K562 (cell line): ENCODE results near the gene MALRD1. TPM values are rescaled to one million over a fixed set of nuclear protein-coding genes. Genes with fewer than 3 reads are reported as not detected.

Experiments
- ATAC-seq: fragments of 200-7000 bp; cut with Tn5 transposase; 3 replicates; pipeline ENCODE4 v1.9.1; 2020; ENCODE audit warnings: moderate library complexity
- BruUV-seq: library from RNA; stranded (reverse); fragments of 400-500 nt; replicated peaks from 2 replicates; lab custom pipeline; 2021; lab: Mats Ljungman, UMichigan
- CTCF ChIA-PET: fragments of 300-600 bp; formaldehyde crosslinking; extraction: SDS; loops from one replicate; lab custom pipeline; 2021; ENCODE audit warnings: low intra/inter-chr PET ratio; lab: Yijun Ruan, JAX
- POLR2A ChIA-PET: fragments of 300-600, 350-650 bp; sonication (Branson Sonifier 250); formaldehyde crosslinking; extraction: SDS; loops from one replicate; lab custom pipeline; 2021; ENCODE audit warnings: antibody characterized with exemption, inconsistent platforms; lab: Yijun Ruan, JAX
- DNase-seq, 4 experiments: peaks; one replicate each; pipeline versions ENCODE4 v3.0.0 to v3.0.0-alpha.2; 2011 to 2018; ENCODE audit warnings: low spot score in 3 of 4, mixed read lengths in 3 of 4; ENCODE audit errors: extremely low read depth in 1 of 4
- FAIRE-seq: peaks from 2 replicates; lab custom pipeline; 2011; peaks lifted over from hg19 to GRCh38; lab: Jason Lieb, UNC
- H2AFZ ChIP-seq: 2 replicates; pipeline ENCODE4 v1.6.0; 2011; ENCODE audit warnings: low read depth, low read length, control low read depth, inconsistent platforms
- H3K27ac ChIP-seq: fragments of 200-600 bp; 3 replicates; pipeline ENCODE4 v1.8.0; 2011; ENCODE audit warnings: low read depth, mild to moderate bottlenecking, control low read depth, inconsistent platforms, low read length, moderate library complexity, mixed read lengths; ENCODE audit errors: extremely low read depth
- H3K27me3 ChIP-seq, 2 experiments: fragments of 300-600 bp in 1 of 2; 2 replicates in 1 of 2; 3 replicates in 1 of 2; pipeline versions ENCODE4 v1.6.0 to v1.8.0; 2011; ENCODE audit warnings: inconsistent platforms in 2 of 2, low read length in 2 of 2, mild to moderate bottlenecking in 1 of 2, mixed read lengths in 1 of 2, moderate library complexity in 1 of 2; ENCODE audit not compliant: control insufficient read depth in 2 of 2, insufficient read depth in 2 of 2
- H3K36me3 ChIP-seq: fragments of 300-600 bp; 3 replicates; pipeline ENCODE4 v1.8.0; 2011; ENCODE audit warnings: mild to moderate bottlenecking, low read length, inconsistent platforms; ENCODE audit not compliant: control insufficient read depth, insufficient read depth
- H3K4me1 ChIP-seq, 2 experiments: fragments of 200-600 bp in 1 of 2; replicated peaks in 1 of 2; 2 replicates in 1 of 2; 3 replicates in 1 of 2; pipeline versions ENCODE4 v1.5.1 to v1.8.0; 2011; ENCODE audit warnings: inconsistent platforms in 2 of 2, low read length in 2 of 2, mild to moderate bottlenecking in 1 of 2, mixed read lengths in 1 of 2, moderate library complexity in 1 of 2; ENCODE audit not compliant: control insufficient read depth in 2 of 2, insufficient read depth in 2 of 2
- H3K4me2 ChIP-seq: 2 replicates; pipeline ENCODE4 v1.6.1; 2011; ENCODE audit warnings: low read length, control low read depth, inconsistent platforms, mixed read lengths; ENCODE audit not compliant: insufficient read depth
- H3K4me3 ChIP-seq: fragments of 200-600 bp; sonication (generic), shearing (Covaris generic); 2 replicates; pipeline ENCODE4 v1.5.1; 2016; ENCODE audit warnings: control low read depth, inconsistent platforms
- H3K79me2 ChIP-seq: fragments of 200-600 bp; 3 replicates; pipeline ENCODE4 v1.8.0; 2011; ENCODE audit warnings: low read length, inconsistent platforms; ENCODE audit not compliant: control insufficient read depth, insufficient read depth
- H3K9ac ChIP-seq, 2 experiments: 2 replicates each; pipeline versions ENCODE4 v1.6.0 to v1.6.1; 2011; ENCODE audit warnings: low read depth in 2 of 2, low read length in 2 of 2, control low read depth in 1 of 2, inconsistent platforms in 1 of 2, mild to moderate bottlenecking in 1 of 2, mixed read lengths in 1 of 2; ENCODE audit not compliant: insufficient read depth in 1 of 2
- H3K9me1 ChIP-seq: one replicate; pipeline ENCODE4 v1.6.0; 2011; ENCODE audit warnings: inconsistent platforms, mild to moderate bottlenecking, low read length, moderate library complexity; ENCODE audit not compliant: control insufficient read depth, insufficient read depth
- H3K9me3 ChIP-seq: replicated peaks from 2 replicates; pipeline ENCODE4 v1.5.1; 2011; ENCODE audit warnings: low read depth, low read length, inconsistent platforms; ENCODE audit not compliant: control insufficient read depth, insufficient read depth
- H4K20me1 ChIP-seq: replicated peaks from 2 replicates; pipeline ENCODE4 v1.6.1; 2011; ENCODE audit warnings: low read length, inconsistent platforms, mixed read lengths; ENCODE audit not compliant: control insufficient read depth, insufficient read depth
- CBX3 ChIP-seq, 2 experiments: IDR thresholded peaks; 1 replicate in 1 of 2; 2 replicates in 1 of 2; pipeline ENCODE4 v1.6.1; 2012; ENCODE audit warnings: inconsistent platforms in 2 of 2, low read length in 2 of 2, borderline replicate concordance in 1 of 2, control low read depth in 1 of 2
- CLOCK ChIP-seq: fragments of 250-450 bp; sonication (Bioruptor Pico); IDR thresholded peaks from 2 replicates; pipeline ENCODE4 v1.4.0; 2020; ENCODE audit warnings: mild to moderate bottlenecking, moderate library complexity, borderline replicate concordance
- E2F5 ChIP-seq: sonication (generic); formaldehyde crosslinking; IDR thresholded peaks from 2 replicates; pipeline ENCODE4 v1.8.0; 2022; ENCODE audit warnings: mild to moderate bottlenecking, missing genetic modification reagents
- GTF2A2 ChIP-seq: IDR thresholded peaks from 2 replicates; pipeline ENCODE4 v1.6.1; 2016; ENCODE audit warnings: mild to moderate bottlenecking, missing genetic modification characterization, missing compliant biosample characterization
- HCFC1 ChIP-seq: IDR thresholded peaks from 2 replicates; pipeline ENCODE4 v1.6.1; 2012; ENCODE audit warnings: low read depth, low read length, improper control_type of control experiment
- HDAC8 ChIP-seq: fragments of 450-650 bp; IDR thresholded peaks from 2 replicates; pipeline ENCODE4 v1.6.1; 2016; ENCODE audit warnings: mild to moderate bottlenecking, missing genetic modification characterization, moderate library complexity, missing compliant biosample characterization
- JUND ChIP-seq, 2 experiments: IDR thresholded peaks; 2 replicates in 1 of 2; 3 replicates in 1 of 2; pipeline ENCODE4 v1.6.1; 2011; ENCODE audit warnings: borderline replicate concordance in 2 of 2, low read depth in 2 of 2, low read length in 2 of 2, improper control_type of control experiment in 1 of 2, missing biosample characterization in 1 of 2, missing genetic modification characterization in 1 of 2, missing genetic modification reagents in 1 of 2
- RBBP5 ChIP-seq: fragments of 200-600 bp; sonication (generic); IDR thresholded peaks from 2 replicates; pipeline ENCODE4 v1.6.1; 2012; ENCODE audit warnings: borderline replicate concordance, mild to moderate bottlenecking, low read length, control low read depth, inconsistent platforms; ENCODE audit not compliant: insufficient read depth, poor library complexity, severe bottlenecking
- RCOR1 ChIP-seq, 2 experiments: IDR thresholded peaks; 2 replicates each; pipeline ENCODE4 v1.6.1; 2012; ENCODE audit warnings: low read depth in 2 of 2, low read length in 2 of 2, borderline replicate concordance in 1 of 2, improper control_type of control experiment in 1 of 2
- SMAD4 ChIP-seq: fragments of 250-450 bp; sonication (Bioruptor Pico); conservative IDR thresholded peaks from 2 replicates; pipeline ENCODE4 v1.8.0; 2021; ENCODE audit warnings: inconsistent platforms, mild to moderate bottlenecking, moderate library complexity
- TRIM25 ChIP-seq: fragments of 450-650 bp; IDR thresholded peaks from 2 replicates; pipeline ENCODE4 v1.7.0; 2016; ENCODE audit warnings: borderline replicate concordance
- WHSC1 ChIP-seq: IDR thresholded peaks from one replicate; pipeline ENCODE4 v1.6.1; 2012; ENCODE audit warnings: low read length, control low read depth, inconsistent platforms
- ZNF212 ChIP-seq: fragments of 450-650 bp; formaldehyde crosslinking; IDR thresholded peaks from 2 replicates; pipeline ENCODE4 v1.4.0; 2020; ENCODE audit warnings: mild to moderate bottlenecking
- ZNF277 ChIP-seq: fragments of 250-450 bp; sonication (Bioruptor Pico); IDR thresholded peaks from 2 replicates; pipeline ENCODE4 v1.8.0; 2022; ENCODE audit warnings: inconsistent platforms, mild to moderate bottlenecking, moderate library complexity, borderline replicate concordance
- ZNF282 ChIP-seq: sonication (generic); formaldehyde crosslinking; IDR thresholded peaks from 2 replicates; pipeline ENCODE4 v1.8.1; 2023; ENCODE audit warnings: missing genetic modification reagents
- ZNF764 ChIP-seq: fragments of 250-450 bp; sonication (Bioruptor Pico); IDR thresholded peaks from 2 replicates; pipeline ENCODE4 v1.4.0; 2020; ENCODE audit warnings: low read depth, mild to moderate bottlenecking, moderate library complexity
- WGBS: fragments of 100-300 bp; shearing (Covaris generic); methylation state at CpG from one replicate; pipeline ENCODE4 v1.1.6; 2016; ENCODE audit warnings: low coverage, mixed read lengths; ENCODE audit not compliant: insufficient coverage; ENCODE audit errors: missing lambda C conversion rate; 5-methylcytosine and 5-hydroxymethylcytosine counted together
- in situ Hi-C: fragments of 300-500 bp; cut with MboI; formaldehyde crosslinking; loops from 4 replicates; pipeline ENCODE4 v1.15.0; 2018; ENCODE audit warnings: inconsistent platforms, mixed read lengths
- intact Hi-C: fragments of 100-400 bp; cut with micrococcal nuclease; formaldehyde crosslinking; loops from 2 replicates; pipeline ENCODE4 v1.14.2; 2022
- polyA plus RNA-seq, 8 experiments: library from polyadenylated mRNA; depleted of rRNA in 4 of 8; stranded (reverse) in 5 of 8; unstranded in 3 of 8; fragments of >200 nt; fragmentation: Nextera tagmentation in 2 of 8; fragmentation: Illumina TruSeq in 1 of 8; extraction: Ambion mirVana in 2 of 8; extraction: Trizol in 1 of 8; gene quantifications; 2 replicates each; pipeline versions ENCODE4 v1.2.1 to v1.2.3, GENCODE V29; 2011 to 2014; ENCODE audit warnings: inconsistent platforms in 1 of 8, missing spikeins in 1 of 8
- total RNA-seq, 7 experiments: library from RNA; depleted of rRNA in 6 of 7; stranded (reverse); fragments of >200 nt in 6 of 7; fragmentation: Illumina TruSeq in 2 of 7; extraction: Trizol in 2 of 7; gene quantifications; 2 replicates each; pipeline versions ENCODE4 v1.2.1 to v1.2.3, GENCODE V29; 2011 to 2021; ENCODE audit warnings: low replicate concordance in 1 of 7

The MALRD1 gene
- total and polyA plus RNA-seq, 9 of the 15 experiments (the other 6 are each of a cell fraction or from before 2014, with no cell fraction given) = not detected

- POLR2A ChIA-PET = no interaction called here
- intact Hi-C loops = no loop called here
- H2AFZ ChIP-seq = no peak overlapping the region
- no peak overlapping the region for H3K4me2 ChIP-seq
- in situ Hi-C loops = no loop called here
- FAIRE-seq (no peak), DNase-seq (no peak), ATAC-seq (no peak)
- no peaks in the 10 kb centered on the region for H3K36me3 ChIP-seq
- H3K4me1 ChIP-seq = no peaks in the 10 kb centered on the region
- H3K9me3 ChIP-seq = no peaks in the 10 kb centered on the region; the same call in 1 of the 2 replicates
- H4K20me1 ChIP-seq = no peaks in the 10 kb centered on the region
- H3K79me2 ChIP-seq = no peaks in the 10 kb centered on the region
- no peak overlapping the region for H3K27ac ChIP-seq
- 6% methylated on average over 1 of the region's 1 CpG for WGBS
- no peak overlapping the region for H3K4me3 ChIP-seq
- no peaks in the 10 kb centered on the region for H3K9me1 ChIP-seq
- CTCF ChIA-PET = no interaction called here
- no TSS peak for BruUV-seq
- H3K27me3 ChIP-seq = no peaks in the 10 kb centered on the region
- H3K9ac ChIP-seq = no peak overlapping the region
- TF ChIP-seq ZNF282 (CRISPR knock-in tag) (no peak), HDAC8 (tag) (no peak), ZNF277 (CRISPR knock-in tag) (no peak), TRIM25 (no peak), GTF2A2 (tag) (no peak), JUND (IDR thresholded peaks at IDR 0.05; ENCODE audit: borderline replicate concordance, low read depth, low read length) (no peak), JUND (tag; IDR thresholded peaks at IDR 0.05; ENCODE audit: borderline replicate concordance, low read depth, low read length) (no peak), HCFC1 (no peak), E2F5 (CRISPR knock-in tag) (no peak), ZNF212 (CRISPR knock-in tag) (no peak), CLOCK (CRISPR knock-in tag) (no peak), ZNF764 (CRISPR knock-in tag) (no peak), RCOR1 (IDR thresholded peaks at IDR 0.05; ENCODE audit: borderline replicate concordance in 1 of 2, low read depth in 2 of 2, low read length in 2 of 2) (no peak), RBBP5 (no peak), CBX3 (IDR thresholded peaks at IDR 0.05; ENCODE audit: borderline replicate concordance in 1 of 2, low read length in 2 of 2) (no peak), SMAD4 (CRISPR knock-in tag) (no peak), WHSC1 (no peak)
Observed at GRCh38 chr10:19724287-19724686, 675.7 kb downstream of the MALRD1 start.
